ENCODE measurements around the gene KRTAP10-4. TPM values are rescaled to one million over a fixed set of nuclear protein-coding genes. Genes with fewer than 3 reads are reported as not detected.

The KRTAP10-4 gene
- total RNA-seq, 3 donors from 2014 or later (not counting 1 experiment from before 2014, with no cell fraction given): not detected

DNA sequence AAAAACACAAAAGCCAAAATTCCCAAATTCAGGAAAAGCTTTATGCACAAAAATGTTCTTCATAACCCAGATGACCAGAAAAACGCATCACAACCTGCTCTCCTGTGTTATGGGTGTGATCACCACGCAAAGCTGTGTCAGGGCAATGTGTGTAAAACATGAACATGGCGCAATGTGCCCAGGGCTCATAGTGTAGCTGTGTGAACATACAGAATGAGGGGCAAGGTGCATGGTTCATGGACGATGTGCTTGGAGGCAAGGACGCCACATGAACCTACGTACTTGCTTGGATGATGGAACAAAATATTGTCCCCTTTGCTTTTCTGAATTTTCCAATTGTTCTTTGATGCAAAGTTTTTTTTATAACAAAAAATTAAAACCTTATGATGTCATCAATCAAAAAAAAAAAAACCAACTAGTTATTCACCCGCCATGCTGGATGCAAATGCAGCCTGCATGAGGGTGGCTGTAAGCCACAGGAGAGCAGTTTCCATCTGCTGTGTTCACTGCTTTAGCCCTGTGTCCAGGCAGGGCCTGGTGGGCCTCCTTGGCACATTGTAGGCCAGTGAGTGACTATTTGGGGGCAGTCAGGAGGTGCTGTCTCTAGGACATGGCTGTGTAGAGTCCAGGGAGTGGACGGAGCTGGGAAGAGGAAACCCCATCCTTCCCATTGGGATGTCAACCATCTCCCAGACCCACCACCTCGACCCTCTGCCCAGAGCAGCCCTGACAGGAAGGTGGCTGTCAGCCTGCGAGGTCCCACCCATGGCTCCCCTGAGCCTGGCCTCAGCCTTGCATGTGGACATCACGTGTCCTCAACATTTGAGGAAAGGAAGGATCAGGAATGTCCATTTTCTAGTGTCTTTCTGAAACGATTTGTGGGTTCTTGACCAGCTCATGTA lies 47.2 kb upstream of the KRTAP10-4 start:
- Histone ChIP-seq H3K4me1 (ENCODE audit: control insufficient read depth, insufficient read depth, low read length) (no peaks in the 10 kb centered on the region), H3K27ac (ENCODE audit: low read length) (no peak overlapping the region), H3K27me3 (ENCODE audit: control insufficient read depth, insufficient read depth, low read length) (no peaks in the 10 kb centered on the region), H3K9me3 (ENCODE audit: control insufficient read depth, insufficient read depth, low read length) (no peaks in the 10 kb centered on the region), H3K36me3 (ENCODE audit: control insufficient read depth, insufficient read depth, low read length) (no peaks in the 10 kb centered on the region), H3K4me3 (ENCODE audit: low read length) (no peak overlapping the region)
- H3K4me1 Mint-ChIP-seq: peaks cover 0 to 5% of the 10 kb centered on the region in 2 donors
- H3K4me3 Mint-ChIP-seq: no peak overlapping the region
- H3K27me3 Mint-ChIP-seq (ENCODE audit: low read depth in 2 of 2): no peaks in the 10 kb centered on the region
- ATAC-seq (no peak), DNase-seq (no peak)
- H3K27ac Mint-ChIP-seq: no peak overlapping the region
- no peaks in the 10 kb centered on the region for H3K9me3 Mint-ChIP-seq
- WGBS (ENCODE audit: insufficient coverage): 92% methylated on average over 12 of the region's 12 CpGs
- intact Hi-C loops (cut with micrococcal nuclease): no loop called here
- TF ChIP-seq, protein P1, sequence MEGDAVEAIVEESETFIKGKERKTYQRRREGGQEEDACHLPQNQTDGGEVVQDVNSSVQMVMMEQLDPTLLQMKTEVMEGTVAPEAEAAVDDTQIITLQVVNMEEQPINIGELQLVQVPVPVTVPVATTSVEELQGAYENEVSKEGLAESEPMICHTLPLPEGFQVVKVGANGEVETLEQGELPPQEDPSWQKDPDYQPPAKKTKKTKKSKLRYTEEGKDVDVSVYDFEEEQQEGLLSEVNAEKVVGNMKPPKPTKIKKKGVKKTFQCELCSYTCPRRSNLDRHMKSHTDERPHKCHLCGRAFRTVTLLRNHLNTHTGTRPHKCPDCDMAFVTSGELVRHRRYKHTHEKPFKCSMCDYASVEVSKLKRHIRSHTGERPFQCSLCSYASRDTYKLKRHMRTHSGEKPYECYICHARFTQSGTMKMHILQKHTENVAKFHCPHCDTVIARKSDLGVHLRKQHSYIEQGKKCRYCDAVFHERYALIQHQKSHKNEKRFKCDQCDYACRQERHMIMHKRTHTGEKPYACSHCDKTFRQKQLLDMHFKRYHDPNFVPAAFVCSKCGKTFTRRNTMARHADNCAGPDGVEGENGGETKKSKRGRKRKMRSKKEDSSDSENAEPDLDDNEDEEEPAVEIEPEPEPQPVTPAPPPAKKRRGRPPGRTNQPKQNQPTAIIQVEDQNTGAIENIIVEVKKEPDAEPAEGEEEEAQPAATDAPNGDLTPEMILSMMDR (IDR thresholded peaks at IDR 0.05): no peak
- H3K36me3 Mint-ChIP-seq: no peaks in the 10 kb centered on the region

DNA sequence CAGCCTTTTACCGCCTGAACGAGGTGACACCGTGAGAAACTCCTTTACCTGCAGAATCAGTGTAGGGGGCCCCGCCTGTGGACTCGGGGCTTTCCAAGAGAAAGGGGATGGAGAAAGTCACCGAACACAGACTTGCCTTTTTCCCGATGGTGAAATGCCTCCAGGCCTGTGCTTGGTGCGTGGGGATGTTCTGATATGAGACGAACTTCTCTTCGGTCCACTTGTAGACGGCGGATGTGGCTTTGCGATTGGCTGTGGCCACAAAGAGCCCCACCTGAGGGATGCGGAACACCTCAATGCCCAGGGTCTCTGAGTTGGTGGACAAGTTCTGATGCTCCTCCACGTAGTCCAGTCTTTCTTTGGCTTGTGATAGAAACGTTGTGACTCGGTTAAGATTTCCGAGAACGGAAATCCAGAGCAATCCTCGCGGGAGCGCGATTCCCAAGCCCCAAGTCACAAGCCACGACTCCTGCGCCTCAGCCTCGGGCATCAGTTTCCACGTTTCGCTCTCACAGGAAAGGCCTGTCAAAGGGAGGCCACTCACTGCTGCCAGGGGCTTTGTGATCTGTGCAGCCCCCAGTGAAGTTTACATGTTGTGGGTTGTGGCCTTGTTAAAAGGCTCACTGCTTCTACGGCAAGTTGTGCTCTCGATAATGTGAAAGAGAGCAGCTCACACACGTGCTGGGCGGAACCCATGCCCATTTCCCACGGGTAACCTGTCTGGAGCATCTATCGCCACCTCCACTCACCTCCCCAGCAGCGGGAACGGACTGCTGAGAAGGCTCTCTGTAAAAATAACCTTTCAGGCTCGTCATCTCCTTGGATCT lies 46.2 kb upstream of the KRTAP10-4 start:
- no peak for ATAC-seq
- Mint-ChIP-seq H3K27me3 (ENCODE audit: low read depth in 2 of 2) (no peaks in the 10 kb centered on the region), H3K36me3 (no peaks in the 10 kb centered on the region), H3K9me3 (no peaks in the 10 kb centered on the region), H3K4me3 (no peak overlapping the region), H3K27ac (no peak overlapping the region), H3K4me1 (peaks cover 0 to 5% of the 10 kb centered on the region in 2 donors)
- Histone ChIP-seq H3K27ac (ENCODE audit: low read length) (no peak overlapping the region), H3K27me3 (ENCODE audit: control insufficient read depth, insufficient read depth, low read length) (no peaks in the 10 kb centered on the region), H3K4me1 (ENCODE audit: control insufficient read depth, insufficient read depth, low read length) (no peaks in the 10 kb centered on the region), H3K4me3 (ENCODE audit: low read length) (no peak overlapping the region), H3K9me3 (ENCODE audit: control insufficient read depth, insufficient read depth, low read length) (no peaks in the 10 kb centered on the region), H3K36me3 (ENCODE audit: control insufficient read depth, insufficient read depth, low read length) (no peaks in the 10 kb centered on the region)
- intact Hi-C loops (cut with micrococcal nuclease): no loop called here
- 88% methylated on average over 37 of the region's 37 CpGs for WGBS (ENCODE audit: insufficient coverage)
- DNase-seq: no peak
- TF ChIP-seq, protein P1 (IDR thresholded peaks at IDR 0.05): no peak

DNA sequence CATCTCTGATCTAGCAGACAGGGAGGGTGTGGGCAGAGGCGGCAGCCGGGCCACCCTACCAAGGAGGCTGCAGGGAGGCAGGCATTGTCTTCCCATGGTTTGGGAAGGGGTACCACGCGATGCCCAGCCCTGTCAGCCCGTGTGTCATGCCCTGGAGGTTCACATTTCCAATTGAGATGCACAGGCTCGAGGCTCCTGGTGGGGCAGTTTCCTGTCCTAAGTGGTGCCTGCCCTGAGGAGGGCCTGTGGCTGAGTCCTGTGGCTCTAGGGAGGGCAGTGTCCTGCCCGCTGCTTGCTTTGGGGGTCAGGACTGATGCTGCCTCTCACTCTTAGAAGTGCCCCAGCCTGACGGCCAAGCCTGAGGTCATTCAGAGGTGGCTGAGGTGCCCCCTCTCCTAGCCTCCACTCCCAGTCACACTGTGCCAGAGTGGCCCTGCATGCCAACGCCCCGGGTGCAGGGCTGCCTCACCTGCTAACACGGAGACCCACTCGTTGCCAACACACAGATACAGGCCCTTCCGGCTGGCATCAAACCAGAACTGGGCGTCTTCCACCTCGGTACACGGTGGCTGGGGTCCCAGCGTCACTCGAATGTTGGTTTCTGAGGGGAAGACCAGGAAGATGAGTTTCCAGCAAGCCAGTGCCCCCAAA lies 45.4 kb upstream of the KRTAP10-4 start:
- no peaks in the 10 kb centered on the region for H3K36me3 ChIP-seq (ENCODE audit: control insufficient read depth, insufficient read depth, low read length)
- intact Hi-C loops (cut with micrococcal nuclease): no loop called here
- H3K27ac Mint-ChIP-seq: no peak overlapping the region
- no peaks in the 10 kb centered on the region for H3K9me3 ChIP-seq (ENCODE audit: control insufficient read depth, insufficient read depth, low read length)
- H3K4me3 ChIP-seq (ENCODE audit: low read length): no peak overlapping the region
- no peaks in the 10 kb centered on the region for H3K27me3 ChIP-seq (ENCODE audit: control insufficient read depth, insufficient read depth, low read length)
- H3K27ac ChIP-seq (ENCODE audit: low read length): no peak overlapping the region
- H3K4me1 ChIP-seq (ENCODE audit: control insufficient read depth, insufficient read depth, low read length): no peaks in the 10 kb centered on the region
- WGBS (ENCODE audit: insufficient coverage): 86% methylated on average over 18 of the region's 18 CpGs
- peaks cover 0 to 5% of the 10 kb centered on the region in 2 donors for H3K4me1 Mint-ChIP-seq
- H3K9me3 Mint-ChIP-seq: no peaks in the 10 kb centered on the region
- ATAC-seq (no peak), DNase-seq (no peak)
- no peaks in the 10 kb centered on the region for H3K36me3 Mint-ChIP-seq
- H3K4me3 Mint-ChIP-seq: no peak overlapping the region
- TF ChIP-seq, protein P1 (IDR thresholded peaks at IDR 0.05): no peak
- no peaks in the 10 kb centered on the region for H3K27me3 Mint-ChIP-seq (ENCODE audit: low read depth in 2 of 2)

Data from natural killer cell (primary cell).